CD4-positive, alpha-beta memory T cell (primary cell): ENCODE results near the gene GC. TPM values are rescaled to one million over a fixed set of nuclear protein-coding genes. Genes with fewer than 3 reads are reported as not detected.
"Not testable (repeated sequence)": the region's sequence is repeated elsewhere in the genome, so short reads cannot be mapped to it uniquely, and the experiment has no call there.

Experiments used
- CTCF ChIA-PET: fragments of 350-600 bp; sonication (Branson Sonifier 250); formaldehyde crosslinking; loops from one replicate; lab custom pipeline; 2021; ENCODE audit warnings: inconsistent platforms; ENCODE audit not compliant: partially characterized antibody; lab: Charles Lee
- POLR2A ChIA-PET: fragments of 350-600 bp; sonication (Branson Sonifier 250); formaldehyde crosslinking; loops from one replicate; lab custom pipeline; 2021; ENCODE audit not compliant: partially characterized antibody; lab: Charles Lee
- DNase-seq, 5 donors: peaks; one replicate each; pipeline versions ENCODE4 v3.0.0 to v3.0.0-alpha.2; 2020 to 2022; ENCODE audit warnings: mixed read lengths in 1 of 5
- H3K27ac ChIP-seq: one replicate; pipeline ENCODE4 v1.7.0; 2013; ENCODE audit warnings: low read depth, low read length
- H3K27me3 ChIP-seq: 2 replicates; pipeline ENCODE4 v1.7.0; 2013; ENCODE audit warnings: mild to moderate bottlenecking, low read length, moderate library complexity; ENCODE audit not compliant: insufficient read depth
- H3K36me3 ChIP-seq: 2 replicates; pipeline ENCODE4 v1.7.0; 2013; ENCODE audit warnings: mild to moderate bottlenecking, low read length, moderate library complexity; ENCODE audit not compliant: insufficient read depth
- H3K4me1 ChIP-seq: 2 replicates; pipeline ENCODE4 v1.7.0; 2013; ENCODE audit warnings: mild to moderate bottlenecking, low read length, moderate library complexity; ENCODE audit not compliant: insufficient read depth
- H3K4me3 ChIP-seq, 2 donors: one replicate each; pipeline ENCODE4 v1.7.0; 2013; ENCODE audit warnings: low read length in 2 of 2, mild to moderate bottlenecking in 1 of 2
- H3K9me3 ChIP-seq, 2 donors: one replicate each; pipeline ENCODE4 v1.7.0; 2013; ENCODE audit warnings: low read length in 2 of 2, control low read depth in 1 of 2; ENCODE audit not compliant: control insufficient read depth in 1 of 2
- H3K27ac Mint-ChIP-seq, 7 donors: one replicate each; pipeline ENCODE4 v1.8.0; 2020 to 2021; ENCODE audit warnings: mixed read lengths in 7 of 7, mild to moderate bottlenecking in 6 of 7, inconsistent platforms in 3 of 7, moderate library complexity in 3 of 7
- H3K27me3 Mint-ChIP-seq, 2 donors: one replicate each; pipeline ENCODE4 v1.8.0; 2020 to 2021; ENCODE audit warnings: mixed read lengths in 2 of 2
- H3K36me3 Mint-ChIP-seq, 2 donors: one replicate each; pipeline ENCODE4 v1.8.0; 2020 to 2021; ENCODE audit warnings: mixed read lengths in 2 of 2, inconsistent platforms in 1 of 2, mild to moderate bottlenecking in 1 of 2
- H3K4me1 Mint-ChIP-seq, 4 donors: one replicate each; pipeline ENCODE4 v1.8.0; 2020 to 2021; ENCODE audit warnings: mixed read lengths in 4 of 4, mild to moderate bottlenecking in 1 of 4
- H3K4me3 Mint-ChIP-seq, 8 donors: one replicate each; pipeline ENCODE4 v1.8.0; 2020 to 2021; ENCODE audit warnings: mixed read lengths in 8 of 8, mild to moderate bottlenecking in 7 of 8, moderate library complexity in 6 of 8, inconsistent platforms in 3 of 8
- H3K9me3 Mint-ChIP-seq, 8 donors: one replicate each; pipeline ENCODE4 v1.8.0; 2020 to 2021; ENCODE audit warnings: mixed read lengths in 8 of 8, mild to moderate bottlenecking in 5 of 8, inconsistent platforms in 3 of 8, moderate library complexity in 1 of 8
- intact Hi-C: fragments of 100-400 bp; cut with micrococcal nuclease; formaldehyde crosslinking; loops from one replicate; pipeline ENCODE4 v1.15.1; 2023
- polyA plus RNA-seq, 2 donors: library from polyadenylated mRNA; unstranded; fragments of 300-500 nt; fragmentation: Illumina TruSeq; gene quantifications; one replicate each; pipeline ENCODE4 v1.2.3, GENCODE V29; 2021
- total RNA-seq, 2 experiments: library from RNA; stranded (reverse); gene quantifications; one replicate each; pipeline ENCODE4 v1.2.3, GENCODE V29; 2021

Gene GC
- total and polyA plus RNA-seq, 4 experiments from 2014 or later: not detected

DNA sequence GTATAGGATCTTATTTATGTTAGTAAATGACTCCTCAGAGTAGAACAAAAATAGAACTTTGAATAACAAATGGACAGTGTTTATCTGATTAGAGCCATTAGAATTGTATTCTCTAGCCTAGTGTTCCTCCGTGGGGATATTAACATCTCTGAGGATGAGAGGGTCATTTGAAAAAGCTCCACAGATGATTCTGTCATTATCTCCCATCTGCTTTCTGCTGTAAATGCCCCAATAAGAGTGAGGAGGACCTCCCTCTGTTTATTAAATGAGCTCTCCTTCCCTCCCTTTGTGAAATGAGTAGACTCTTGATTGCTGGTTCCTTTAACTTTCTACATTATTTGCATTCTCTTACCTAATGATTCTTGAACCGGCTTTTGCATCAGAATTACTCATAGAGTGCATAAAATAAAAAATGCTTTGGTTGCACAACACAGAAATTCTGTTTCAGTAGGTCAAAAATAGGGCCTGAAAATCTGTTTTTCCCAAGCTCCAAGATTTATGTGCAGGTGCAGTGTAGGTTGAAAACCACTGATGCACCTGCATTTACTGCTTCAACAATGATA, 18.0 kb downstream of the GC start:
- CTCF ChIA-PET: no interaction called here
- DNase-seq: no peak
- intact Hi-C loops: no loop called here

GRCh38 chr4:71765350-71765749, 18.5 kb downstream of the GC start:
- no peak overlapping the region for H3K4me3 Mint-ChIP-seq
- Histone ChIP-seq H3K9me3 (no peaks in the 10 kb centered on the region), H3K36me3 (no peaks in the 10 kb centered on the region), H3K27ac (no peak overlapping the region), H3K27me3 (no peaks in the 10 kb centered on the region), H3K4me3 (no peak overlapping the region), H3K4me1 (no peaks in the 10 kb centered on the region)
- H3K9me3 Mint-ChIP-seq: peaks cover 0 to 2% (median 0%) of the 10 kb centered on the region in 8 donors
- intact Hi-C loops: no loop called here
- DNase-seq: no peak
- ChIA-PET CTCF (no interaction called here), POLR2A (no interaction called here)
- H3K27ac Mint-ChIP-seq: no peak overlapping the region
- H3K4me1 Mint-ChIP-seq: no peaks in the 10 kb centered on the region
- H3K36me3 Mint-ChIP-seq: no peaks in the 10 kb centered on the region
- H3K27me3 Mint-ChIP-seq: peaks cover 1 to 5% of the 10 kb centered on the region in 2 donors

More for the DNA sequence above, 18.0 kb downstream of the GC start:
- H3K27ac ChIP-seq: no peak overlapping the region
- no peaks in the 10 kb centered on the region for H3K36me3 Mint-ChIP-seq
- POLR2A ChIA-PET: no interaction called here
- no peaks in the 10 kb centered on the region for H3K4me1 ChIP-seq
- H3K27ac Mint-ChIP-seq: no peak overlapping the region
- H3K9me3 Mint-ChIP-seq: peaks cover 0 to 2% (median 0%) of the 10 kb centered on the region in 8 donors
- H3K27me3 Mint-ChIP-seq: peaks cover 1 to 3% of the 10 kb centered on the region in 2 donors
- no peaks in the 10 kb centered on the region for H3K27me3 ChIP-seq
- H3K36me3 ChIP-seq: no peaks in the 10 kb centered on the region
- no peaks in the 10 kb centered on the region for H3K4me1 Mint-ChIP-seq
- H3K4me3 Mint-ChIP-seq: no peak overlapping the region
- H3K4me3 ChIP-seq: no peak overlapping the region
- H3K9me3 ChIP-seq: no peaks in the 10 kb centered on the region

DNA sequence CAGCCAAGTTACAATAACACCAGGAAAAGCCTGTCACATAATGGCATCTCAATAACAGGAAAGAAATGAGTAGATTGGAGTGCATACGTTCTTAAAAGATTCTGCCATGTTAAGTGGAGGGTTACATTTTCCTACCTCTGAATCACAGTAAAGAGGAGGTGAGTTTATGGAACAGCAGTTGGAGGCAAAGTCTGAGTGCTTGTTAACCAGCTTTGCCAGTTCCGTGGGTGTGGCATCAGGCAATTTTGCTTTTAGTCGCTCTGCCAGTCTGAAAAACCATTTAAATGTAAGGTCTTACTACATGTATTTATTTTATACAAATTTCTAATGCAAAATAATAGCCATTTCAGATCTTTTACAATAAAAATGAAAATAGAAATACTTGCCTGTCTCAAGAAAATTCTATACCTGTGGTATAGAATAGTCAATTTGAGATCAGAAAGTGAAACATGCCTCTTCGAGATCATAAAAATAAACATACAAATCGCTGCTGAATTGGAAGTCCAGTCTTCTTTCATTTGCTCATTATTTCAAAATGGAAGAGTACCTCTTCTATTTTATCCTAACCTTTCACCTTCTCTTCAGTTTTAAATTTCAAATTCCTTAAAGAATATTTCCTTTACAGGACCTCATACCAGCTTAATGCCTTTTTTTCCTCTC, 31.4 kb downstream of the GC start:
- Mint-ChIP-seq H3K27me3 (no peaks in the 10 kb centered on the region), H3K27ac (no peak overlapping the region), H3K36me3 (no peaks in the 10 kb centered on the region), H3K9me3 (peaks cover 0 to 2% (median 0%) of the 10 kb centered on the region in 8 donors), H3K4me1 (no peaks in the 10 kb centered on the region), H3K4me3 (no peak overlapping the region)
- Histone ChIP-seq H3K36me3 (no peaks in the 10 kb centered on the region), H3K4me1 (no peaks in the 10 kb centered on the region), H3K27ac (no peak overlapping the region), H3K27me3 (no peaks in the 10 kb centered on the region), H3K4me3 (no peak overlapping the region), H3K9me3 (no peaks in the 10 kb centered on the region)
- DNase-seq: no peak
- intact Hi-C loops: no loop called here
- ChIA-PET CTCF (no interaction called here), POLR2A (no interaction called here)

GRCh38 chr4:71749008-71749594, 34.8 kb downstream of the GC start:
- Histone ChIP-seq H3K4me3 (no peak overlapping the region), H3K36me3 (no peaks in the 10 kb centered on the region), H3K9me3 (no peaks in the 10 kb centered on the region), H3K27me3 (no peaks in the 10 kb centered on the region), H3K4me1 (no peaks in the 10 kb centered on the region), H3K27ac (no peak overlapping the region)
- no peak for DNase-seq
- Mint-ChIP-seq H3K27ac (no peak overlapping the region), H3K27me3 (peaks cover 1 to 3% of the 10 kb centered on the region in 2 donors), H3K4me3 (no peak overlapping the region), H3K9me3 (no peaks in the 10 kb centered on the region), H3K36me3 (no peaks in the 10 kb centered on the region), H3K4me1 (no peaks in the 10 kb centered on the region)
- CTCF ChIA-PET: no interaction called here
- POLR2A ChIA-PET: no interaction called here
- intact Hi-C loops: no loop called here

DNA sequence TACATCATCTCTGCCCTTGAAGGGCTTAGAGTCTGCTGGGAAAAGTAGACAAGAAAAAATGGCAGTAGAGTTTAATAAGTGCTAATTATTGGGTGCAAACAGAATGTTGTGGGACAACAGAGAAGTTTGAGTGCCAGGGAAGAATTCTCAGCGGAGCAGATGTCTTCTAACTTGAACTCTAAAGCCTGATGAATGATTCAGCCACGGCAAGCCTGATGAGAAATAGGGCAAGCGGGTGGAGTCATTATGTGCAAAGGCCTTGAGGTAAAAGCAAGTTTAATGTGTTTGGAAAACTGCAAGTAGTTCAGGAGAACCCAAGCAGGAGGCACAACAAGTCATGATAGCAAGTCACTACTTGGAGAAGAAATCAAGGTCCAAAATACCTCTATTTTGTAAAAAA, 37.5 kb downstream of the GC start:
- Mint-ChIP-seq H3K27me3 (peaks cover 1 to 3% of the 10 kb centered on the region in 2 donors), H3K36me3 (no peaks in the 10 kb centered on the region), H3K27ac (no peak overlapping the region), H3K4me3 (no peak overlapping the region), H3K4me1 (no peaks in the 10 kb centered on the region), H3K9me3 (no peaks in the 10 kb centered on the region)
- CTCF ChIA-PET: no interaction called here
- intact Hi-C loops: no loop called here
- Histone ChIP-seq H3K36me3 (no peaks in the 10 kb centered on the region), H3K4me3 (no peak overlapping the region), H3K27ac (no peak overlapping the region), H3K27me3 (no peaks in the 10 kb centered on the region), H3K4me1 (no peaks in the 10 kb centered on the region), H3K9me3 (no peaks in the 10 kb centered on the region)
- POLR2A ChIA-PET: no interaction called here
- no peak for DNase-seq

- H3K27ac ChIP-seq, H3K36me3 Mint-ChIP-seq, H3K4me3 Mint-ChIP-seq, H3K27me3 ChIP-seq, H3K27me3 Mint-ChIP-seq, H3K4me3 ChIP-seq, H3K9me3 ChIP-seq, CTCF ChIA-PET, POLR2A ChIA-PET, H3K9me3 Mint-ChIP-seq, H3K36me3 ChIP-seq, H3K27ac Mint-ChIP-seq, DNase-seq, H3K4me1 Mint-ChIP-seq, intact Hi-C loops, H3K4me1 ChIP-seq: not testable (repeated sequence)
Observed at GRCh38 chr4:71738782-71739181, 45.1 kb downstream of the GC start.

DNA sequence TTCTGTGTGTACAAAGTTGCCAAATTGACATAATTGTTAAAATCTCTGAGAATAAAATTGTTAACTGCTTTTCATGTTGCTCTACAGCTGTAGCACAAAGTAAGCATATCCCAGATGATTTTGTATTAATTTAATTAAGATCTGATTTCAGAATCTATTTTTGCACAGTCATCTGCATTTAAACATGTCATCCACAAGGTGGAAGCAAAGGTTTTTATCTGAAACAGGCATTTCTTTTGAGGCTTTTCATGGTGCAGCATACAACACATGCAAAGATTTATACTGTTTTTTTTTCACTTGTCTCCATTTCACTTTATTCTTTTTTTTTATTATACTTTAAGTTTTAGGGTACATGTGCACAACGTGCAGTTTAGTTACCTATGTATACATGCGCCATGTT, 51.2 kb downstream of the GC start:
- no peaks in the 10 kb centered on the region for H3K4me1 Mint-ChIP-seq
- Histone ChIP-seq H3K27me3 (no peaks in the 10 kb centered on the region), H3K27ac (no peak overlapping the region), H3K36me3 (no peaks in the 10 kb centered on the region), H3K4me3 (no peak overlapping the region), H3K9me3 (no peaks in the 10 kb centered on the region), H3K4me1 (no peaks in the 10 kb centered on the region)
- intact Hi-C loops: no loop called here
- H3K4me3 Mint-ChIP-seq: no peak overlapping the region
- no peaks in the 10 kb centered on the region for H3K36me3 Mint-ChIP-seq
- ChIA-PET CTCF (no interaction called here), POLR2A (no interaction called here)
- DNase-seq: no peak
- H3K27ac Mint-ChIP-seq: no peak overlapping the region
- peaks cover 8 to 10% of the 10 kb centered on the region in 2 donors for H3K27me3 Mint-ChIP-seq
- peaks cover 0 to 8% (median 4%) of the 10 kb centered on the region in 8 donors for H3K9me3 Mint-ChIP-seq
